Measurements from ENCODE around the gene MCUB. TPM values are rescaled to one million over a fixed set of nuclear protein-coding genes. Genes with fewer than 3 reads are reported as not detected.
"Not testable (repeated sequence)": the region's sequence is repeated elsewhere in the genome, so short reads cannot be mapped to it uniquely, and the experiment has no call there.

MCUB gene
- total RNA-seq, 1 donor from 2014 or later = 15.8 TPM

DNA sequence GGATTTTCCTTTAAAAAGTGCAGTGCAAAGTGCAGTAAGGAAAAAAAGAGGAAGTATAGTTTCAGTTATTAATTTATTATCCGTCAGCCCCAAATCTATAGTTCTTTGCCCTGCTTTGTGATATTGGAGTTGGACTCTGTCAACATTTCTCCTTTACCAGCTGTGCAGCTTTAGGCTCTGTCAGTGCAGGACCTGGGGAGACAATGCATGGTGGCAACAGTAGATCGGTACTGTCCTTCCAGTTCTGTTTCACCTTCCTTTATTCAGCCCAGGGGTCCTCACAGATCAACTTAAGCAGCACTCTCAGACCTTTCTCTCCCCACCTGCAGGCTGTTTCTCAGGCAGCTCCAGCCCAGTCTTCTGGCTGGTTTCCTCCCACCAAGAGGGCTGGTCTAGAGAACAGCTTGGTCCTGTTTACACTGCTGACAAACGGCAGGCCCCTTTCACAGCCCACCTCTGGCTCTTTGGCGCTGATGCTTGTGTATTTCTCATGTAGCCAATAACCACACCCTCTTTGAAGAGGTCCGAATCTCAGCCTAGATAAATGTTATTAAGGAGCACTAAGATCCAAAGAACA is 71.6 kb downstream of the MCUB start:
- DNase-seq = no peak

DNA sequence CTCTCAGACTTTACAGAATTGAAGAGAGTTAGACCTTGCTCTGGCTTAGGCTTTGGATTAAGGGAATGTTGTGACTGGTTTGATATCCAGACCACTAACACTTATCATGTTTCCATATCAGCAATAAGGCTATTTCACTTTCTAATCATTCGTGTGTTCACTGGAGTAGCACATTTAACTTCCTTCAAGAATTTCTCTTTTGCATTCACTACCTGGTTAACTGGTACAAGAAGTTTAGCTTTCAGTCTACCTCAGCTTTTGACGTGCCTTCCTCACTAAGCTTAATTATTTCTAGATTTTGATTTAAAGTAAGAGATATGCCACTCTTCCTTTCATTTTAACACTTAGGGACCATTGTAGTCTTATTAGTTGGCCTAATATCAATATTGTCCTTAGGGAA is 80.6 kb downstream of the MCUB start:
- DNase-seq = no peak

DNA sequence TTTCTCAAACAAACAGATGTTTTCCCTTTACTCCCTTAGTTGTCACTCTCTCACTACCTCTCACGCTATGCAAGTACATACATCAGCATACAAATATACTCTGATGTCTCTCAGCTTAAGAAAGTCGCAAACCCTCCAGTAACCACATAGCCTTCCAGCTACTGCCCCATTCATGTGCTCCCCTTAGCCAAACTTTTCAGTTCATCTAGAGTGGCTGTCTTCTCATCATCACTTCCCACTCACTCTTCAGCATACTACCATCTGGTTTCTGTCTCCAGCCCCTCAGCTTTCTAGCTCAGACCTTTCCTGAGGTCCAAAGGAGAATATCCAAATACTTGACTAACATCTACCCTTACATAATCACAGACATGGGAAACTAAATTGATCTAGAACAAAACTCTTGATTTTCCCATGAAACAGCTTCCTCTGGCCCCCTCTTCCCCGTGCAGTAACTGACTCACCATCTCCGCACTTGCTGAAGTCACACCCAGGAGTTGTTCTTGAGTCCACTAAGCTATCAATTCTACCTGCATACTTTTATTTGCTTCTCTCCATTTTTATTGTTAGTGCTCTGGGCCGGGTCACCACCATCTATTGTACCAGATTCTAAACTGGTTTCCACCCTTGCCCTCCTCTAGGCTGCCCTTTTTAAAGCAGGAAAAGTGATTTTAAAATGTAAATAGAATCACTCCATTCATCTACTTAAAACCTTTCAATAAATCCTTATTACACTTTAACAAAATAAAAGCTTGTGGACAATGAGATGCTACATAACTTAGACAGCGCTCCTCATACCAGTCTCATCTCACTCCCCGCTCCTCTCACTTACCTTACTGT is 86.0 kb downstream of the MCUB start:
- DNase-seq = no peak

DNA sequence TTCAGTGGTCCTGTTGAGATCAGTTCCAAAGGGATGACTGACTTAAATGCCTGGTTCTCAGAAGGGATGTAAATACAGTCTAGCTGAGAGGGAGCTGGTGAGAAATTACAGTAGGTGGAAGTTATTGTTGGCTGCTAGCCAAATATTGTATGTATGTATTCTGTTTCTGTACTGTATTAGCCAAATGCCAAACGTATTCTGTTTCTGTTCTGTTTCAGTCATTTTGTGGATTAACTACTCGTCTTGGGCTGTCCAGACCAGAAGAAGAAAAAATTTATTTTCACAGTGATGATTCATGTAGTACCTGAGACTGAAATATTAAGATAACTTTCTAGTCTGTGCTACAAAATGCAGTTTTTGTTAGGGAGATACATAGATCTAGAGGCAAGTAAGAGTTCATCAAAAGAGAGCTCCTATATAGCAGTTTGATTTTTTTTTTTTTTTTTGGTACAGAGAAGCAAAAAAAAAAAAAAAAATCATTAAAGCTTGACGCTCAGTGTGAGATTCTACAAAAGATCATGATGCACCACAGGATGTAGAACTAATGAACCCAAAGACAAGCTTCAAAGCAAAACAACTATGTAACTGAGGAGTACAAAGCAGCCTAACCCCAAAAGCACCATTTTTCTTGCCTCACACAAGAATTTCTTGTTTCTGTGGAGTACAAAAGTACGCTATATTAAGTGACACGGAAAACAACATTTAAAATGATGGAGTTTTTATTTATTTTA is 88.4 kb downstream of the MCUB start:
- DNase-seq = peak; percentile 11

DNA sequence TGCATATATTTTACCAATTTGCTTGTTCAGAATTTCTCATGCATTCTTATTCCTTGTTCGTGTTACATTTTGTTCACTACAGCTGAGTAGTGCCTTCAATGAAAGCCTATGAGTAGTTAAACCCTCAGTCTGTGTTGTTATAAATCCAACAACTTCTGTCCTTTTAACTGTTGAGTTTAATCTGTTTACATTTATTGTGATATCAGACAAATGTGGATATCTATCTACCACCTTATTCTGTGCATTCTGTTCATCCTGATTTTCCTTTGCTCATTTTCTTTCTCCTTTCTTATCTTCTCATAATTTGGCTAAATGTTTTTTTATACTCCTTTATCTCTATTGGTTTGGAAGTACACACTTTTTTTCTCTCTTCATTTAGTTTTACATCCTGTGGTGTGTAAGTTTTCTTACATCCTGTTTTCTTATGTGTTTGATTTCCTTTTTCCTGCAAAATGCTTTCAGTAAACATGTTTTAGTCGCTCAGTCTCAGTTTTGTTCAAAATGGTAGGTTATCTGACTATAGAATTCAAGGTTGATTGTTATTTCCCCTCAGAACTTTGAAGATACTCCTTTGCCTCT is 89.0 kb downstream of the MCUB start:
- DNase-seq = no peak

DNA sequence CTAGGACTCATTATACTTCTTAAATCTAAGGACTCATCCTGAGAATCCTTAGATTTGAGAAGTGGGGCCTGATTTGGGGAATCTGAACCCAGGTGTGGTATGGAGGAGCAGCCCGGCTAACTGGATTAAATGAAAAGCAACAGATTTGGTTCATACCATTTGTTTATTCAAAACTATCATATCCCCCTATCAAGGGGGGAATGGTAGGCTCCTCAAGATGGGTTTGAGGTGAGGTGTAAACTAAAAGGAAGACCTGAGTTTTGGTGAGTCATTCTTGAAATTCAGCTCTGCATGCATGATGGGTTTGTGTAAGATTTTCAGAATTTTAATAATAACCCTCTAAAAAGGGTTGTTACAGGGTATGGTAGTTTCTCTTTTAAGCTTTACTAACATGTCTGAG is 89.8 kb downstream of the MCUB start:
- no peak for DNase-seq

DNA sequence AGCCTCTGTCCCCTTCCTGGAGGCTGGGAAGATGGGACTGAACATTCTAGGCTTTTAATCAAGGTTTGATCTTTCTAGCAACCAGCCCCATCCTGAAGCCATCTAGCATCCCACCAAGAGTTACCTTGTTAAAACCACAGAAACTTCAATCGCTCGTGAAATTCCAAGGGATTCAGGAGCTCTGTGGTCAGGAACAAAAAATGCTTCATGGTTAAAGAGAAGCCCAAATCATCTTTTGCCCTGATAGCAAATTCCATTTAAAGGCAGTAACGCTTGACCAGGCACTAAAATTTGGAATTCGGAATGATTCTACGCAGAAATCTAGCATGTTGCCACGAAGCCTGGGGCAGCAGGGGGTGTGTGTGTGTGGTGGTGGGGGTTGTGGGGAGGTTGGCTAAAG is 95.3 kb downstream of the MCUB start:
- DNase-seq = no peak

DNA sequence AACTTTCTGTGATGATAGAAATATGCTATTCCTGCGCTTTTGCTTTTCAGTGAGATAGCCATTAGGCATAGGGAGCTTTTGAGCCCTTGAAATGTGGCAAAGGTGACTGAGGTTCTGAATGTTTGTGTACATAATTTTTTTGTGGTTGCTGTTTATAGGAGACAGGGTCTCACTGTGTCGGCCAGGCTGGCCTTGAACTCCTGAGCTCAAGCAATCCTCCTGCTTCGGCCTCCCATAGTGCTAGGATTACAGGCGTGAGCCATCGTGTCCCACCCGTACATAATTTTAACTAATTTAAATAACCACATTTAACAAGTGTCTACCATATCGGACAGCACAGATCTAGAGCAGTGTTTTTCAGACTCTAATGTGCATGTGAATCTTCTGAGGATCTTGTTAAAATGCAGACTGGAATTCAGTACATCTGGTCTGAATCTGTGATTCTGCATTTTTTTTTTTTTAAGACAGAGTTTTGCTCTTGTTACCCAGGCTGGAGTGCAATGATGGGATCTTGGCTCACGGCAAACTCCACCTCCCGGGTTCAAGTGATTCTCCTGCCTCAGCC is 97.9 kb downstream of the MCUB start:
- DNase-seq = peak; percentile 2

DNA sequence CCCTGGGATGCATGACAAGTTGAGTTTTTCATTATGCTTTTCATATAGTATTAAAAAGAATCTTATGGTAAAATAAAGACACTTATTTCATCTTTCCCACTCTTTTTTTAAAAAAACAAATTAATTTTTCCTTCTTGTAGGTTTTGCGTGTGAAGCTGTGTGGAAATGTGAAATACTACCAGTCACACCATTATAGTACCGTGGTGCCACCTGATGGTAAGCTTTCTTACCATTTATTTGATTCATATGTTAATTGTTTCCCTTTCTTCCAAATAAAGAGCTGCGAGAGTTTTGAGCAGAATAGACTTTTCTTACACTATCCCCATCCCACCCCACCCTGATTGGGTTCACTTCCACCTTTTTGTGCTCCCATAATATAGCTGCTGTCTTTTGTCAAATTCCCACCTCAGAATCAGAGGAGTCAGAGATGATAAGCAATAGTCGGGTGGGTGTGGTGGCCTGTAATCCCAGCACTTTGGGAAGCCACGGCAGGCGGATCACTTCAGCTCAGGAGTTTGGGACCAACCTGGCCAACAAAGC is 98.9 kb downstream of the MCUB start:
- DNase-seq = no peak

DNA sequence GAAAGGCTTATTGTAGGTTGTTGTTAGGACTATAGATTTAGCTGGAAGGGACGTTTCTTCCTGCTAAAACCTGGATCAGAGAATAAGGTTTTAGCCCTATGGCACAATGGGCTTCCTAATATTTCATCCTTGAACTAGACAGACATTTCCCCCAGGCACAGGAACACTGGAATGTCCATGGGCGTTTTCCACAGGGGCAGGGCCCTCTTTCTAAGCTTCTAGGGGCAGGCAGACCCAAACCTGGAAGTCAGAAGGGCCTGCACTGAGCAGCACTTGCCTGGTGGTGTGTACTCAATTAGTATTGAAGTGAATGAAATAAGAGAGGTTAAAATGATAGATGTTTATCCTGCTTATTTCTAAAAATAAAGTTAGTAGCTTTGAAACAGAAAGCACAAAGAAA is 102.1 kb downstream of the MCUB start:
- DNase-seq = no peak

DNA sequence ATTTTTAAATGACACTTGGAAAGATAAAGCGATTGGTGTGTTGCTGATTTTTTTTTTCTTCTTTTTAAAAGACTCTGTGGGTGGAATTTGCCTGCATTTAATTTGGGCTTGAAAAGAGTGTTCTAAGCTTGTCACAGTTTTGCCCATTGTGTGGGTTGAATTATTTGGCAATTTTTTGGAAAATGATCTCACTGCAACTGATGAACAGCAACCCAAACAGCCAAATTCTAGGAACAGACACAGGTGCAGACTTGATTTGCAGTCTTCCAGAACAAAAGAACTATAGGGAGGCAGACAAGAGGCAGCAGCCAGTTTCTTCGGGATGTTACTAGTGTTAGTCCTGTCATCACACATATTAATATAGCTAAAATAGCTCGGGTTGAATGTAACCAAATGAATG is 102.7 kb downstream of the MCUB start:
- no peak for DNase-seq

DNA sequence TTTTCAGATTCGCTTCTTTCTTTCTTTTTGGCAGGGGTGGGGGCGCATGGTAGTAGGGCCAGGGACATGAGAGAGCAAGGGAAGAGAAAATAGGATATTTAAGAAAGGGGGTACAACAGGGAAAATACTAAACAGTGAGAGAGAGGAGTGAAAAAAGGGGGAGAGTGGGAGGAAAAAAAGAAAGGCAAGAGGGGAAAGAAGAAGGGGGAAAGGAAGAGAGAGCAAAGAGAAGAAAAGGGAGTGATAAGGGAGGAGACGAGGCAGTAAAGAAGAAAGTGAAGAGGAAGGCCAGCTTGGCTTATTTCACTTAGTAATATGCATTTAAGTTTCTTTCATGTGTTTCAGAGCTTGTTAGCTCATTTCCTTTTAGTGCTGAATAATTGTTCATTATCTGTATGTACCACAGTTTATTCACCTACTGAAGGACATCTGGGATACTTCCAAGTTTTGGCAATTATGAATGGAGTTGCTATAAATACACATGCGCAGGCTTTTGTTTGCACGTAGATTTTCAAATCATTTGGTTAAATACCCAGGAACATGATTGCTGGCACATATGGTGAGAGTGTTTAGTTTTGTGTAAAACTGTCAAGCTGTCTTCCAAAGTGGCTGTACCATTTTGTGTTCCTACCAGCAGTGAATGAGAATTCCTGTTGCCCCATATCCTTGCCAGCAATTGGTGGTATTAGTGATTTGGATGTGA is 105.9 kb downstream of the MCUB start:
- no peak for DNase-seq

DNA sequence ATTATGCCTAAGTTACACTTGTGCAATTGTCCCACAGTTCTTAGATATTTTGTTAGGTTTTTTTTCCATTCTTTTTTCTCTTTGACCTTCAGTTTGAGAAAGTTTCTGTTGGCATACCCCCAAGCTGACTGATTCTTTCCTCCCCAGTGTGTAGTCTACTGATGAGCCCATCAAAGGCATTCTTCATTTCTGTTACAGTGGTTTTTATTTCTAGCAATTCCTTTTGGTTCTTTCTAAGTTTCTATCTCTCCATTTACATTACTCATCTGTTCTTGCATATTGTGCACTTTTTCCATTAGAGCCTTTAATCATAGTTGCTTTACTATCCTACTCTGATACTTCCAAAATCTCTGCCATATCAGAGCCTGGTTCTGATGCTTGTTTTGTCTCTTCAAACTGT is 111.3 kb downstream of the MCUB start:
- DNase-seq = no peak

DNA sequence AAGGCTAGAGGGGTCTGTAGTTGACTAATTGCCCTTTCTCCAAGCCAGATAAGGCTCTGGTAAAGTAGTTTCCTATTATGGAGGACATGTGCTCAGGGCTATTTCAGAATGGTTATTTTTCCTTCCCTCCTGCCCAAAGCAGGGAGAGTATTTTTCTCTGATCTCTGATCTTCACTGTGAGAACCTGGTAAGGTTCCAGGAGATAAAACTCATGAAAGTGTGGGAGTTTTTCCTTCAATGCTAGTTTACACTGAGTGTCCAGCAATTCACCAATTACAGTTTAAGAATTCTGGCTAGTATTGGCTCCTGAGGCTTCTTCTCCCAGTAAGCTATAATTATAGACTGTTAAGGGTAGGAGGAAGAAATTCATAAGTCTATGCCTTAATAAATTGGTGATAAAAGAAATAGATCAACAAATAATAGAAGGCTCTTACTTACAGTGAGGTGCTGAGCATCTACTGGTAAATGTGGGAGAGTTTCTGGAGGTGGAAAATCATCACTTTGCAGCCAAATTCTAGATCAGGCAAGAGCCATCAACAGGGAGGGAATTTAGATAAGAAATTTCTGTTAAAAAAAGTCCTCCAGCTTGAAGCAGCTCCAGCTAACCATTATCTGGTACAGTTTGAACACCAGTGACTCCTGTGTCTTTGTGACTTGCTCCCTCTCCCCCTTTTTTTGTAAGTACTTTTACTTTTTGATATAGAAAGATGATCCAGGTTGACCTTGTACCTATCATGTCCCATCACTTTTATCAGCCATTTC is 112.3 kb downstream of the MCUB start:
- DNase-seq = no peak

DNA sequence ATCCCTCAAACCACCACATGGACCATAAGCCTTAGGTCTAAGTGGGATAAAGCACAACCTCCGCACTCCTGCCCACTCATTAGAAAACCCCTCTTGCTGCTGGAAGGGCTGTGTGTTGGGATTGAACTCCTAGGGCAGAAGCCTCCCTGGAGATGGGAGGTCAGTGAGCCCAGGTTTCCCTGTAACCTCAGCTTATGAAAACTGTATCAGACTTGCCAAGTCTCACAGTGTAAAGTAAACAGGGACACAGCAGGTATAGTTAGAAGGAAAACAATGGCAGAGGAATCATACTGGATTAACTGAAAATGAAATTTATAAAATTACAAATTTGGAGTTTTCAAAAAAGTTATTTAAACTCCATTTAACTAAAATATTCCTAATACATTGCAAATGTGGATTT is 113.3 kb downstream of the MCUB start:
- no peak for DNase-seq

DNA sequence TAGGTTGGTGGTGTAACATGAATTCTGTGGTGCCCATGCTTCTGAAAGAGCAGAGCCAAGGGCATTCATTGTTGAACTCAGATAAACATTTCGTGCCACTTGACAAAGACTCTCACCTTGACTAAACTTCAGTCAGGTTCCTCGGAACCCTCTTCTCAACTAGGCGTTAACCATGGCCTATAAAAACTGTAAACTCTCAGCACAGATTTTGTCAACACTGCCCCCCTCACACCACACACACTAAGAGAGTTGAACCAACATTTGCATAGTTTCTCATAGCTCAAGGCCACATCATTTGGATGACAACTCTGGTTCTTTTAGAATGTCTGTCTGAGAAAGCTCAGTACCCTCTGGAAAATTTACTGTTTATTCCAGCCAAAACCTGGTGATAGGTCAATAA is 115.1 kb downstream of the MCUB start:
- DNase-seq = no peak

DNA sequence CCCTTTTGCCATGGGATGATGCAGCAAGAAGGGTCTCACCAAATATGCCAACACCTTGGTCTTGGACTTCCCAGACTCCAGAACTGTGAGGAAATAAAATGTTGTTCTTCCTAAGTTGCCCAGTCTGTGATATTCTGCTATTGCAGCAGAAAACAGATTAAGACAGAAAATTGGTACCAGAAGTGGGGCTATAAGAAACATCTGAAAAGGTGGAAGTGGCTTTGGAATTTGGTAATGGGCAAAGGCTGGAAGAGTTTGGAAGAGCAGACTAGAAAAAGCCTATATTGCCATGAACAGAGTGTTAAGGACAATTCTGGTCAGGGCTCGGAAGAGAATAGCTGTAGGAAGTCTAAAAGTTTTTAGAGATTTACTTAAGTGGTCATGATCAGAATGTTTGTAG is 115.8 kb downstream of the MCUB start:
- DNase-seq = no peak

DNA sequence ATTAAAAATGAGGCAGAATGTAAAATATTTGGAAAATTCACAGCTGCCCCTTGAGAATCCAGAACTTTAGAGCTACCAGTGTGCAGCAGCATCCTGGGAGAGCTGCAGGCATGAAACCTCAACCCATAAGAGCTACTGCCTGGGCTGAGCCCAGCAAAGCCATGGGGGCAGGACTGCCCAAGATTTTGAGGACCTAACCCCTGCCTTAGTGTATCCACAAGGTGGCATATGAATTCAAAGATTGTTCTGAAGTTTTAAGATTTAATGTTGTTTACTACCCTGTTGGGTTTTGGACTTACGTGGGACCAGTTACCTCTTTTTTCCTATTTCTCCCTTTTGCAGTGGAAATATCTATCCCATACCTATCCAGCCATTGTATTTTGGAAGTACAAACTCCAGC is 116.8 kb downstream of the MCUB start:
- no peak for DNase-seq

DNA sequence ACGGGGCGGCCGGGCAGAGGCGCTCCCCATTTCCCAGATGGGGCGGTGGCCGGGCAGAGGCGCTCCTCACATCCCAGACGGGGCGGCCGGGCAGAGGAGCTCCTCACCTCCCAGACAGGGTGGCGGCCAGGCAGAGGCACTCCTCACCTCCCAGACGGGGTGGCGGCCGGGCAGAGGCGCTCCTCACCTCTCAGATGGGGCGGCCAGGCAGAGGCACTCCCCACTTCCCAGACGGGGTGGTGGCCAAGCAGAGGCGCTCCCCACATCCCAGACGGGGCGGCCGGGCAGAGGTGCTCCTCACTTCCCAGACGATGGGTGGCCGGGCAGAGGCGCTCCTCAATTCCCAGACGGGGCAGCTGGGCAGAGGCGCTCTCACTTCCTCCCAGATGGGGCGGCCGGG is 118.4 kb downstream of the MCUB start:
- DNase-seq = not testable (repeated sequence)

DNA sequence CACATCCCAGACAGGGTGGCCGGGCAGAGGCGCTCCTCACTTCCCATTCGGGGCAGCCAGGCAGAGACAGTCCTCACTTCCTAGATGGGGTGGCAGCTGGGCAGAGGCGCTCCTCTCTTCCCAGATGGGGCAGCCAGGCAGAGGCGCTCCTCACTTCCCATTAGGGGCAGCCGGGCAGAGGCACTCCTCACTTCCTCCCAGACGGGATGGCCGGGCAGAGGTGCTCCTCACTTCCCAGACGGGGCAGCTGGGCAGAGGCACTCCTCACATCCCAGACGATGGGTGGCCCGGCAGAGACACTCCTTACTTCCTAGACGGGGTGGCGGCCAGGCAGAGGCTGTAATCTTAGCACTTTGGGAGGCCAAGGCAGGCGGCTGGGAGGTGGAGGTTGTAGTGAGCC is 118.9 kb downstream of the MCUB start:
- DNase-seq = not testable (repeated sequence)

DNA sequence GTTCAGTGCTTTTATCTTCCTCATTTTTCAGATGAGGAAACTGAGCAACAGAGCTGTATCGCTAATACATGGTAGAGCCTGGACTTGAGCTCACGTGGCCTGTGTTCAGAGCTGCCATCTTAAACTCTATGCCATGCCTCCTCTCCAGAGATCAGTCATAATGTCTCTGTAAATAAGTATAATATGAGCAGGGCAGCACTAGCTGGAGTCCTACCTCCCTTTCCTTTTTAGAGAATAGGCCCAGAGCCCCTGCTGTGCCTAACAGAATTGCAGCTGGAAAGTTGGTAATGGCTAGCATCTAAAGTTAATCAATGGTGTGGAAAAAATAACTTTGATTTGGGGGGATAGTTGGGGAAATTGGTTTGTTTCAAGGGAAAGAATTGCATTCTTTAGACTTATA is 122.8 kb downstream of the MCUB start:
- DNase-seq = no peak
